ENCODE data around the gene ELAVL4.

DNA sequence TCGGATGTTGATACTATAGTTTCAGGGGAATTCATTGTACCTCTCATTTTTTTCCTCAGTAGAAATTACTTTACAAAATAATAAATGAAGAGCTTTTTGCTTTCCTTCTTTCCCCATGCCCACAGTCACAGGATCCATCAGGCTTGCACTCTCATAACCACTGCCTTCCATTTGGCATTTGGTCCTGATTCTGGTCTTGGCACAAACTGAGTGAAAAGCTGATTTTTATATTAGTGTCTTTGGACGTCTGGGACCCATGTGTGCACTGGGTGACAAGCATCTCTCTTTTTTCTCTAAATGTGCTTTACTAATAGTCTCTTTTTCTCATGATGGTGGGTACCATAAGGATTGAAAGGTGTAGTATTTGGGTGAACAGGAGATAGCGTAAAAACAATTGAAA is 2.8 kb downstream of the ELAVL4 start:
- TF ChIP-seq CTCF (IDR thresholded peaks at IDR 0.05) (no peak), POLR2AphosphoS5 (IDR thresholded peaks at IDR 0.05) (no peak)
